HG02840 (cell line): ENCODE results near the gene RABL2A.
"Not testable (repeated sequence)": the region's sequence is repeated elsewhere in the genome, so short reads cannot be mapped to it uniquely, and the experiment has no call there.

Experiments used
- ATAC-seq: cut with Tn5 transposase; IDR thresholded peaks from one replicate; pipeline ENCODE4 v1.9.1; 2021; ENCODE audit warnings: mild to moderate bottlenecking, moderate library complexity, moderate number of reproducible peaks; ENCODE audit not compliant: unreplicated experiment, low FRiP score

The RABL2A gene

DNA sequence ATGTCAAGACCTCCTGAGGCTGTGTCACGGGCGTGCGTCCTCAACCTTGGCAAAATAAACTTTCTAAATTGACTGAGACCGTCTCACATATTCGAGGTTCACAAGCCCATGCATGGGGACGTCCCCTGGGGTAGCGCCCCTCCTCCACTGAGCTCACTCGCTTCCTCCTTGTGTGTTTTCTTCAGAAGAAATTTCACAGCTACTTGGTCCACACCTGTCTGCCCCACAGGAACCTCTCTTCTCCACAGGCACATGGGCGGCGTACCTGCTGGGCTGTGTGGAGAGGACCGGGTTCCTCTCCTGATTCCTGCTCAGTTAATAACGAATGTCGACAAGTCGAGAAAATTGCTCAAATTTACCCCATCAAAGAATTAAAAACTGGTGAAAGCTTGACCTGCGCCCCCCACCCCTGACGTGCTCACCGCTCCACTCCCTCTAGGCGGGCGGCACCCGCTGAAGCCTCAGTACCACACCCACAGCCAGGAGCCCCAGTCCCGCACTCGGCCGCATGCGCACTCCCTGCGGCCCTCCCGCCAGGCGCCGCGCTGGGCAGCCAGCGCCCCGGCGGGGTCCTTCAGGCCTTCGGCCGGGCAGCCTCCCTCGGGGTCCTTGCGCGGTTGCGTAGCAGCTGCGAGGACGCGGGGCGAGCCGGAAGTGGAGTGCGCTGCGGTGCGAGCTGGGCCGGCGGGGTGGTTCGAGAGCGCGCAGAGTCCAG lies at the start of gene RABL2A:
TSS of gene RABL2A (plus strand) at position 651 of the 715 bp plus-strand sequence. CDS start 1,341 bp downstream, outside the sequence.
- ATAC-seq: peak; percentile 93

DNA sequence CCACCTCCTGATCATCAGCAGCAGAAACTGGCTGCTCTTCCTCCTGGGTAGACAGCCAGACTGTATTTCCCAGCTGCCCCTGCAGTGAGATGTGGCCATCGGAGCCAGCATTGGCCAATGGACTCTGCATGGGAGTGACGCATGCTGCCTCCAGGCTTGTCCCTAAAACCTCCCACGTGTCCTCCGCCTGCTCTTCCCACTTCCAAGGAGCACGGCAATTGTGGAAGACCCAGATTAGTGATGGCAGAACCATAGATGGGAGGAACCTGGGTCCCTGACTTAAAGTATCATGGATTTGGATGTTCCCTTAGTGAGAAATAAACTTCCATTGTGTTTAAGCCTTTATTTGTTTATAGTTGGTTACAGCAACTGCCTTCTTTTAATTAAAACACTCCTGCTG lies 48.6 kb upstream of the RABL2A start:
- not testable (repeated sequence) for ATAC-seq

DNA sequence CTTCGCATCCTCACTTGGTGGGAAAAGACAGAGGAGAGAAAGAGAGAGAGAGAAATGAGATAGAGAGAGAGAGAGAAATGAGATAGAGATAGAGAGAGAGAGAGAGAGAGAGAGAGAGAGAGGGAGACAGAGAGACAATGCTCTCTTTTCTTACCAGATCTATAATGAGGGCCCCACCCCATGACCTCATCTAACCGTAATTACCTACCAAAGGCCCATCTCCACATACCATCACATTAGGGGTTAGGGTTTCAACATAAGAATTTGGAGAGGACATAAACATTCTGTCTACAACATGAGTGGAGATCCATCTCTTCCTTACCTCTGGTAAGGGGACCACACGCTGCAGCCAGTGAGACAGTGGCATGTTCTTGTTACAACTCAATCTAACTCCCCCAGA lies 44.6 kb upstream of the RABL2A start:
- not testable (repeated sequence) for ATAC-seq

DNA sequence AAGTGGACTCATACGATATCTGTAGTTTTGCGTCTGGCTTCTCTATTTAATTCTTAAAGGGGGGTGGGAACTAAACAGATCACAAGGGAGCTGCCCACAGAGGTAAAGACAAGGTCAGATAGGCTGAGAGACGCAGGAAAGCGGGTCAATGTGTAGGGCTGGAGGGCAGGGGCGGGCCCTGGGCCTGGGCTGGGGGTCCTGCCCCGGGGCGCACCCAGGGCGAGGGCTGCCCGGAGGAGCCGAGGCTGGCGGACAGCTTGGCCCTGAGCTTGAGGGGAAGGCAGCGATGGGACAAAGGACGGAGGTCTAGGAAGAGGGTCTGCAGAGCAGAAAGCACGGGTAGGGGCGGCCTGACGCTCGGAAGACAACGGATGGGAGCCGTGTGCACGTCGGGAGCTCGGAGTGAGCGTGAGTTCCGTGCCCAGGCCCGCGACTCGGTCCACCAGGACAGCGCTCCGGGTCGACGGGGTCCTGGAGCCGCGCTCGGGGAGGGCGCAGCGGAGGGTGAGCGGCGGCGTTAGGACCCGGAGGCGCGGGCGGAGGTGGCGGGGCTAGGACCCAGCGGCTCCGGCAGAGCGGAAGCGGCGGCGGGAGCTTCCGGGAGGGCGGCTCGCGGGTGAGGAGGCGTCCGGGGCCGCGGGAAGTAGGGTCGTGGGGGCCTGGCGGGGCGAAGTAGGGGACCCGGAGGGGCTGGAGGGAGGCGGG lies 43.4 kb upstream of the RABL2A start:
- ATAC-seq: not testable (repeated sequence)

DNA sequence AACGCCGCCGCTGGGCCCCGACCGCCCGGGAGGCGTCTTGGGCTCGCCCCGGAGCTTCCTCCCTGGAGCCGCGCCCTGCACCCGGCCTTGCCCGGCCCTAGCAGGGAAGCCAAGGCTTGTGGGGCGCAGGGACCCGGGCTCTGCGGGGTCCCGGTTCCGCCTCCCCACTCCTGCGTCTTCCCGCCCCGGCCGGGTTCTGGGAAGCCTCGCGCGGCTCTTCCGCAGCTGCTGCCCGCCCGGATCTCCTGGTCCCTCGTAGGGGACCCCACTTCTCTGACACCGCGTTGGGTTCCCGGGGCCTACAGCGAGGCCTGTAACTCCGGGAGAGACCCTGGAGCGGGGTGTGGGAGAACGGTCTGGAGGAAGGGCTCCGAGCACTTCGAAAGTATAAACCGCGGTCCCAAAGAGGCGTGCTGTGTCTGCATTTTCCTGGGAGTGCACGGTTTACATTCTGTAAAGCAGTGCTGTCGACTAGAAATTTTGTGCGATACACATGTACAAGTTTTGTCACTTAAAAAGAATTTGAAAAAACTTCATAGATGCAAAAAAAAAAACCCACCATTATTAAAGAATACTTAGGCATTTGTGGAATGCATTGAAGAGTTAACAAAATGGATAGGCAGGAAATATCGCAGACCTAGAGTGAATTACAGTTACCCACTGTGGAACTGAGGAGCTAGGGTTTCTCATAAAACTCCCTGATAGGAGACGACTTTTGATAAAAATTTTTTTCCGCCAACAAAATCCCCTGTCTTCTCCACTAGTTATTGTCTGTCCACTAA lies 42.6 kb upstream of the RABL2A start:
- not testable (repeated sequence) for ATAC-seq

DNA sequence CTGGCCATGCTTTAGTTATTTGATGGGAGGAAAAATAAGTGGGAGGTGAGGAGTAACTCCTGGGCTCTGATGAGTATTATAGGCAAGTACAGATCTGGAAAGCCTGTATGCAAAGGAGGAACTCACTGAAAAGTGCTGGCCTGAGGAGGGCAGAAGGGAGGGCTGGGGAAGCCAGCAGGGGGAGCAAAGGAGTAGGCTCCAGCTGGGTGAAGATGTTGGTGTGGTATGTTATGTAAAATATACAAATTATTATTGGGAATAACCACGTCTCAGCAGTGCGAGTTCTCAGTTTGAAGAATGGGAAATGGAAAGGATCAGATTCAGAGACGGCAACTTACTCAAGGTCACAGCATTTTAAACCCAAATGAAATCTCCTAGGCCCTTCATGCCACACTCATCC lies 39.9 kb upstream of the RABL2A start:
- ATAC-seq: not testable (repeated sequence)

DNA sequence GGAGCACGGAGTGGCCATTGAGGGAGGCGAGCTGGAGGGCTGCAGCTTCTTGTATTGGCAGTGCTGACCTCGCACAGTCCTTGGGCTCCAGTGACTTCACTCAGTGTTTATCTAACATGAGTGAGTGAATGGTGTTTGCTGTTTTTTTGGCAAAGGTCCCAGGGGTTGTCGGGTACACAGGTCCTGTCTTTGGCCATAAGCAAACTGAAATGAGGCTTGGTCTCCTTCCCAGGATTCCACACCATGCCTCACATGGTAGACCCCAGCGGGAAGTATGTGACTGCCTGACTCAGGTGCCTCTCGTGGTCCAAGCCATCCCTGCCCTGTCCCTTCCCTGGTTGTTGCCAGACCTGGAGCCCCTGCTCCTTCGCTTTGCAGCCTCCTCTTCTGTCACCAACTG lies 37.5 kb upstream of the RABL2A start:
- ATAC-seq: not testable (repeated sequence)

DNA sequence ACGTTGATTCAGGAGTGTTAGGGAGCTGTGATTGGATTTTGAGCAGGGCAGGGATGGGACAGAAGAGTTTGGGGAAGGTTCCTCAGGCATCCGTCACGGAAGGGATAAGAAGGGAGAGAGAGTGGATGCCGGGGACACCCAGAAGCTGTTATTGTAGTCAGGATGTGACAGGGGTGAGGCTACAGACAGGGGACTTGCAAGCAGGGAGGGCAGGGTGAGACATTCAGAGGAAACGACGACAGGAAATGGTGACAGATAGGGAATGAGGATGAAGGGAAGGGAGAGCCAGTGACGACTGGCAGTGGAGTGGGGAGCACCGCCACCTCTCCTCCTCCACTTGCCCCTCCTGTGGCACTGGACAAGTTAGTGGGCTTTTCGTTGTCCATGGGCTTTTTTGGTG lies 35.1 kb upstream of the RABL2A start:
- not testable (repeated sequence) for ATAC-seq

DNA sequence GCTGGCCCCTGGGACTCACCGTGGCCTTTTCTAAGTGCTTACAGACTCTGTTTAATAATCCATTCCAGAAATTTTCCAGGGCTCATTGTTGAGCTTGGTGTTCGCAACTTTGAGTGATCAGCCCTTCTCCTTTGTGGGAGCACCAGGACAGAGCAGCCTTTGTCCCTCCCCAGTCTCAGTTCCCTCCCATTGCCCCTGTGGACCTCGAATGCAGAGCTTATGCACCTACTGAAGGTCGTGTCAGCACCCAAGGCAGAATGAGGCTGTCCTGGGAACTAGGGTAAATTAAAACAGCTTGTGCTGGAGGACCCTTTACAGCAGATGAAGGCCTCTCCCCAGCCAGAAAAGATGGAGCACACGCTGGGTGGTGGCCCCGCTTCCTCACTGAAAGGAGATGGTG lies 33.8 kb upstream of the RABL2A start:
- ATAC-seq: not testable (repeated sequence)

DNA sequence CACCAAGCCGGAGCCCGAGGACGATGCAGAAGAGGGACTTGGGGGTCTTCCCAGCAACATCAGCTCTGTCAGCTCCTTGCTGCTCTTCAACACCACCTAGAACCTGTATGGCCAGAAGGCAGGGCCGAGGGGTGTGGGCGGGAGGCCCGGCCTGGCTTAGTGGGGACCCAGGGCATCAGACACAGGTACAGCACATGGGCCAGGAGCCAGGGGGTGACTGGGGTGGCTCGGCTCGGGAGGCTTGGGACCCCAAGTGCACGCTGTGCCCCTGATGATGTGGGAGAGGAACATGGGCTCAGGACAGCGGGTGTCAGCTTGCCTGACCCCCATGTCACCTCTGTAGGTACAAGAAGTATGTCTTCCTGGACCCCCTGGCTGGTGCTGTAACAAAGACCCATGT lies 31.3 kb upstream of the RABL2A start:
- ATAC-seq: not testable (repeated sequence)

DNA sequence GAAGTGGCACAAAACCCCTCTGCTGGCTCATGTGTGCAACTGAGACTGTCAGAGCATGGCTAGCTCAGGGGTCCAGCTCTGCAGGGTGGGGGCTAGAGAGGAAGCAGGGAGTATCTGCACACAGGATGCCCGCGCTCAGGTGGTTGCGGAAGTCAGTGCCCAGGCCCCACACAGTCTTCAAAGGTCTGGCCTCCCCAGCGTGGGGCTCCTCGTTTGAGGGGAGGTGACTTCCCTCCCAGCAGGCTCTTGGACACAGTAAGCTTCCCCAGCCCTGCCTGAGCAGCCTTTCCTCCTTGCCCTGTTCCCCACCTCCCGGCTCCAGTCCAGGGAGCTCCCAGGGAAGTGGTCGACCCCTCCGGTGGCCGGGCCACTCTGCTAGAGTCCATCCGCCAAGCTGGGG lies 29.9 kb upstream of the RABL2A start:
- ATAC-seq: not testable (repeated sequence)

DNA sequence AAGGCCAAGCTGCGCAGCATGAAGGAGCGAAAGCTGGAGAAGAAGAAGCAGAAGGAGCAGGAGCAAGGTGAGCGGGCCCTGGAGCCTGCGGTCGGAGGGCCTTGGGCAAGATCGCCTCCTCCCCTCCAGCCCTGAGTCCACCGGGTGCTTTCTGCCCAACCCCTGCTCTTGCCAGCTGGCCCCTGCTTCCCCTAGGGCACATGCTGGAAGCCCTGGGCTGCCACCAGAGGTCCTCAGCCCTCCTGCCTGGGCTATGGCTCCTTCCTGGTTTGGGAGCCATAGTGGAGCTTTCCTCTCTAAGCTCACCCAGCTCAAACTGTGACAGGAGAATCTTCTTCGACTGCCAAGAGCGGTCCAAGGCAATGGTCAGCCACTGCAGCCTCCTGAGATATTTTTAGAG lies 29.5 kb upstream of the RABL2A start:
- not testable (repeated sequence) for ATAC-seq

DNA sequence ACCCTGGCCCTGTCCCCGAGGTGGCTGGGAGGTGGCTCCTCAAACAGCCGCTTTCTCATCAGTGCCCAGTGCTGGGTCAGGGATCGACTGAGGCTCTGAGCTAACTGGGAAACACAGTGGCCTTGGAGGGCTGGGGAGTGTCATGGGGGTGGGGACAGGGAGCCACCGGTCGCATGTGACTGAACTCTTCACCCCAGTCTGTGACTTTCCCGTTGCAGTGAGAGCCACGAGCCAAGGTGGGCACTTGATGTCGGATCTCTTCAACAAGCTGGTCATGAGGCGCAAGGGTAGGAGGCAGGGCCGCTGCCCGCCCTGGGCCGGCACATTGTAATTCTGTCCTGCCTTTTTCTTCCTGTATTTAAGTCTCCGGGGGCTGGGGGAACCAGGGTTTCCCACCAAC lies 28.9 kb upstream of the RABL2A start:
- ATAC-seq: not testable (repeated sequence)

DNA sequence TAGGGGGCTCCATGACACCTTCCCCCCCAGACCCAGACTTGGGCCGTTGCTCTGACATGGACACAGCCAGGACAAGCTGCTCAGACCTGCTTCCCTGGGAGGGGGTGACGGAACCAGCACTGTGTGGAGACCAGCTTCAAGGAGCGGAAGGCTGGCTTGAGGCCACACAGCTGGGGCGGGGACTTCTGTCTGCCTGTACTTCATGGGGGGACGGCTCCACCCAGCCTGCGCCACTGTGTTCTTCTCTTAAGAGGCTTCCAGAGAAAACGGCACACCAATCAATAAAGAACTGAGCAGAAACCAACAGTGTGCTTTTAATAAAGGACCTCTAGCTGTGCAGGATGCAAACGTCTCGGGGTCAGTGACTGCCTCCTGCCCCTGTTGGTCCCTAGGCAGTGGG lies 28.3 kb upstream of the RABL2A start:
- ATAC-seq: not testable (repeated sequence)

DNA sequence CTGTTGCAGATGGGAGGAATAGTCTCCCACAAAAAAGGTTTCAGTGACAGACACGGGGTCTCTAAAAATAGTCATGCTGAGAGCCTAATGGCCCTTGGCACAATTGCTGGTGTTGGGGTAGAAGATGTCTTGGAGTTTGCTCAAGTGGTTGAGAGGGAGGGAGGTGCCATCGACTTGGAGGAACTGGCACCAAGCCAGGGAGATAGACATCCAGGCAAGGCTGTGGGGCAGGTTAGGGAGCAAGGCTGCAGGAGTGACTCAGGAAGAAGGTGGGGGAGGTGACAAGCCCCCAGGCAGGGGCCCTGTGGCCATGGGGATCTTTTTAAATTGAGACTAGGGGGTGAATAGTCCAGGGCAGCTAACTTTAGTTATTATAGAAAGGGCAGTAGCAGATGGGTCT lies 27.9 kb upstream of the RABL2A start:
- not testable (repeated sequence) for ATAC-seq

DNA sequence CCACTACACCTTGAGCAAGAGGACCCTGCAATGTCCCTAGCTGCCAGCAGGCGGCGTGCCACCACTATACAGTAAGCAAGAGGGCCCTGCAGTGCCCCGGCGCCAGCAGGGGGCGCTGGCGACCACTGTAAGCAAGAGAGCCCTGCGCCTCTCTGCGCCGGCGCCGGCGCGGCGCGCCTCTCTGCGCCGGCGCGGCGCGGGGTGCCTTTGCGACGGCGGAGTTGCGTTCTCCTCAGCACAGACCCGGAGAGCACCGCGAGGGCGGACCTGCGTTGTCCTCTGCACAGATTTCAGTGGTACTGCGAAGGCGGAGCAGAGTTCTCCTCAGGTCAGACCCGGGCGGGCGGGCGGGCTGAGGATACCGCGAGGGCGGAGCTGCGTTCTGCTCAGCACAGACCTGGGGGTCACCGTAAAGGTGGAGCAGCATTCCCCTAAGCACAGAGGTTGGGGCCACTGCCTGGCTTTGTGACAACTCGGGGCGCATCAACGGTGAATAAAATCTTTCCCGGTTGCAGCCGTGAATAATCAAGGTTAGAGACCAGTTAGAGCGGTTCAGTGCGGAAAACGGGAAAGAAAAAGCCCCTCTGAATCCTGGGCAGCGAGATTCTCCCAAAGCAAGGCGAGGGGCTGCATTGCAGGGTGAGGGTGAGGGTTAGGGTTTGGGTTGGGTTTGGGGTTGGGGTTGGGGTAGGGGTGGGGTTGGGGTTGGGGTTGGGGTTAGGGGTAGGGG lies 24.9 kb upstream of the RABL2A start:
- not testable (repeated sequence) for ATAC-seq

DNA sequence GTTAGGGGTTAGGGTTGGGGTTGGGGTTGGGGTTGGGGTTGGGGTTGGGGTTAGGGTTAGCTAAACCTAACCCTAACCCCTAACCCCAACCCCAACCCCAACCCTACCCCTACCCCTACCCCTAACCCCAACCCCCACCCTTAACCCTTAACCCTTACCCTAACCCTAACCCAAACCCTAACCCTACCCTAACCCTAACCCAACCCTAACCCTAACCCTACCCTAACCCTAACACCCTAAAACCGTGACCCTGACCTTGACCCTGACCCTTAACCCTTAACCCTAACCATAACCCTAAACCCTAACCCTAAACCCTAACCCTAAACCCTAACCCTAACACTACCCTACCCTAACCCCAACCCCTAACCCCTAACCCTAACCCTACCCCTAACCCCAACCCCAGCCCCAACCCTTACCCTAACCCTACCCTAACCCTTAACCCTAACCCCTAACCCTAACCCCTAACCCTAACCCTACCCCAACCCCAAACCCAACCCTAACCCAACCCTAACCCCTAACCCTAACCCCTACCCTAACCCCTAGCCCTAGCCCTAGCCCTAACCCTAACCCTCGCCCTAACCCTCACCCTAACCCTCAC lies 24.1 kb upstream of the RABL2A start:
- ATAC-seq: no peak

DNA sequence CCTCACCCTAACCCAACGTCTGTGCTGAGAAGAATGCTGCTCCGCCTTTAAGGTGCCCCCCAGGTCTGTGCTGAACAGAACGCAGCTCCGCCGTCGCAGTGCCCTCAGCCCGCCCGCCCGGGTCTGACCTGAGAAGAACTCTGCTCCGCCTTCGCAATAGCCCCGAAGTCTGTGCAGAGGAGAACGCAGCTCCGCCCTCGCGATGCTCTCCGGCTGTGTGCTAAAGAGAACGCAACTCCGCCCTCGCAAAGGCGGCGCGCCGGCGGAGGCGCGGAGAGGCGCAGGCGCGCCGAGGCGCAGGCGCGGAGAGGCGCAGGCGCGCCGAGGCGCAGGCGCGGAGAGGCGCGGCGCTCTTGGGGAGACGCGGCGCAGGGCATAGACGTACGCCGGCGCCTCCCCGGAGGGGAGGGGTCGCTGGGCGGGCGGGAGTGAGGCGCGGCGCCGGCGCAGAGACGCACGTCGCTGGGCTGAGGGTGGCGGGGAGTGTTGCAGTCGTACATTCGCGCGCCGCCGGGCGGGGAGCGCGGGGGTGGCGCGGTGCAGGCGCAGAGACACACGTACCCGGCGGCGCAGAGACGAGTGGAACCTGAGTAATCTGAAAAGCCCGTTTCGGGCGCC lies 23.5 kb upstream of the RABL2A start:
- peak; percentile 97 for ATAC-seq

DNA sequence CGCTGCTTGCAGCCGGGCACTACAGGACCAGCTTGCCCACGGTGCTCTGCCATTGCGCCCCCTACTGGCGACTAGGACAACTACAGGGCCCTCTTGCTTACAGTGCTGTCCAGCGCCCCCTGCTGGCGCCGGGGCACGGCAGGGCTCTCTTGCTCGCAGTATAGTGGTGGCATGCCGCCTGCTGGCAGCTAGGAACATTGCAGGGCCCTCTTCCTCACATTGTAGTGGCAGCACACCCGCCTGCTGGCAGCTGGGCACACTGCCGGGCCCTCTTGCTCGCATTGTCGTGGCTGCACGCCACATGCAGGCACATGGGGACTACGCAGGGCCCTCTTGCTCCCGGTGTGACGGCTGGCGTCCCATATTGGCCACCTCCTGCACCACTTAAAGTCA lies 23.0 kb upstream of the RABL2A start:
- ATAC-seq: not testable (repeated sequence)

DNA sequence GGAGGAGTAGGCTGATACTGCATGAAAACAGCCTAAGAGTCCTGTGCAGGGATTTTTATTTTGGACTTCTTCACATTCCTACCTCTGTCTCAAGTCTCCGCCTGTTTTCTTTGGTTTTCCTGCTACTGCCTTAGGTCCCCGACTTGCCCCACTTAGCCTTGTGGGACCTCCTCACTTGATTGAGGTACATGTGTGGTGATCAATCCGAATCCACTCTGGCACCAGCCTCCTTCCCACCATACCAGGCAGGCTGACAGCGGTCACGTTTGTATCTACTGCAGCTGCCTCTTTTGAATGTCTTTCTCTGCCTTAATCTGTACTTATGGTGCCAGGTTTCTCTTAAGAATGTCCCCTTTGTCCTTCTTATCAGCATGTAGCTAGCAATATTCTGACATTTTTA lies 22.4 kb upstream of the RABL2A start:
- not testable (repeated sequence) for ATAC-seq
